ENCODE measurements around the gene LARGE2.

The LARGE2 gene

GRCh38 chr11:45897556-45897955 is 24.9 kb upstream of the LARGE2 start:
- Histone ChIP-seq H3K27ac (ENCODE audit: low read depth, low read length) (no peak overlapping the region), H3K36me3 (ENCODE audit: control insufficient read depth, low read length) (no peaks in the 10 kb centered on the region), H3K4me1 (ENCODE audit: control insufficient read depth, low read length) (peaks cover 12% of the 10 kb centered on the region), H3K4me3 (ENCODE audit: low read length) (no peak overlapping the region), H3F3A (ENCODE audit: control insufficient read depth, insufficient read depth) (no peaks in the 10 kb centered on the region), H3K9me2 (replicated peaks; ENCODE audit: control insufficient read depth, low read length) (no peaks in the 10 kb centered on the region), H3K9me3 (ENCODE audit: control insufficient read depth, insufficient read depth, low read length) (no peaks in the 10 kb centered on the region), H3K79me2 (ENCODE audit: control insufficient read depth, low read length) (no peaks in the 10 kb centered on the region), H3K27me3 (ENCODE audit: control insufficient read depth, low read length) (peaks cover 37% of the 10 kb centered on the region), H4K20me1 (ENCODE audit: control insufficient read depth, insufficient read depth, low read depth, low read length) (no peaks in the 10 kb centered on the region), H3K4me2 (ENCODE audit: low read length) (no peak overlapping the region)
- TF ChIP-seq EZH2phosphoT487 (IDR thresholded peaks at IDR 0.05; ENCODE audit: borderline replicate concordance, low read length) (no peak), CTCF (IDR thresholded peaks at IDR 0.05; ENCODE audit: low read depth, low read length, poor library complexity, severe bottlenecking) (no peak)

- Histone ChIP-seq H3K9me2 (replicated peaks; ENCODE audit: control insufficient read depth, low read length) (no peaks in the 10 kb centered on the region), H3K4me2 (ENCODE audit: low read length) (peak overlapping the region; percentile 82), H4K20me1 (ENCODE audit: control insufficient read depth, insufficient read depth, low read depth, low read length) (no peaks in the 10 kb centered on the region), H3K9me3 (ENCODE audit: control insufficient read depth, insufficient read depth, low read length) (no peaks in the 10 kb centered on the region), H3F3A (ENCODE audit: control insufficient read depth, insufficient read depth) (no peaks in the 10 kb centered on the region), H3K27me3 (ENCODE audit: control insufficient read depth, low read length) (peaks cover 37% of the 10 kb centered on the region), H3K4me3 (ENCODE audit: low read length) (peak overlapping the region; percentile 73), H3K36me3 (ENCODE audit: control insufficient read depth, low read length) (no peaks in the 10 kb centered on the region), H3K4me1 (ENCODE audit: control insufficient read depth, low read length) (peaks cover 12% of the 10 kb centered on the region), H3K79me2 (ENCODE audit: control insufficient read depth, low read length) (no peaks in the 10 kb centered on the region), H3K27ac (ENCODE audit: low read depth, low read length) (no peak overlapping the region)
- TF ChIP-seq CTCF (IDR thresholded peaks at IDR 0.05; ENCODE audit: low read depth, low read length, poor library complexity, severe bottlenecking) (no peak), EZH2phosphoT487 (IDR thresholded peaks at IDR 0.05; ENCODE audit: borderline replicate concordance, low read length) (no peak)
Observed at GRCh38 chr11:45899086-45899447, 23.4 kb upstream of the LARGE2 start.

GRCh38 chr11:45899448-45900174 is 22.8 kb upstream of the LARGE2 start:
- H3K27me3 ChIP-seq (ENCODE audit: control insufficient read depth, low read length) = peaks cover 37% of the 10 kb centered on the region
- no peaks in the 10 kb centered on the region for H3K79me2 ChIP-seq (ENCODE audit: control insufficient read depth, low read length)
- H3K4me3 ChIP-seq (ENCODE audit: low read length) = peak overlapping the region; percentile 73
- H3K36me3 ChIP-seq (ENCODE audit: control insufficient read depth, low read length) = no peaks in the 10 kb centered on the region
- no peak overlapping the region for H3K27ac ChIP-seq (ENCODE audit: low read depth, low read length)
- peaks cover 12% of the 10 kb centered on the region for H3K4me1 ChIP-seq (ENCODE audit: control insufficient read depth, low read length)
- no peaks in the 10 kb centered on the region for H3K9me3 ChIP-seq (ENCODE audit: control insufficient read depth, insufficient read depth, low read length)
- H3K9me2 ChIP-seq (replicated peaks; ENCODE audit: control insufficient read depth, low read length) = no peaks in the 10 kb centered on the region
- peak overlapping the region; percentile 82 for H3K4me2 ChIP-seq (ENCODE audit: low read length)
- TF ChIP-seq EZH2phosphoT487 (IDR thresholded peaks at IDR 0.05; ENCODE audit: borderline replicate concordance, low read length) (no peak), CTCF (IDR thresholded peaks at IDR 0.05; ENCODE audit: low read depth, low read length, poor library complexity, severe bottlenecking) (no peak)
- no peaks in the 10 kb centered on the region for H3F3A ChIP-seq (ENCODE audit: control insufficient read depth, insufficient read depth)
- no peaks in the 10 kb centered on the region for H4K20me1 ChIP-seq (ENCODE audit: control insufficient read depth, insufficient read depth, low read depth, low read length)

All from DOHH2 (cell line).